ENCODE data around the gene PARN. TPM values are rescaled to one million over a fixed set of nuclear protein-coding genes. Genes with fewer than 3 reads are reported as not detected.

Gene PARN
- total RNA-seq, 3 donors from 2014 or later = 33.3 to 59.3 (median 44.2) TPM

DNA sequence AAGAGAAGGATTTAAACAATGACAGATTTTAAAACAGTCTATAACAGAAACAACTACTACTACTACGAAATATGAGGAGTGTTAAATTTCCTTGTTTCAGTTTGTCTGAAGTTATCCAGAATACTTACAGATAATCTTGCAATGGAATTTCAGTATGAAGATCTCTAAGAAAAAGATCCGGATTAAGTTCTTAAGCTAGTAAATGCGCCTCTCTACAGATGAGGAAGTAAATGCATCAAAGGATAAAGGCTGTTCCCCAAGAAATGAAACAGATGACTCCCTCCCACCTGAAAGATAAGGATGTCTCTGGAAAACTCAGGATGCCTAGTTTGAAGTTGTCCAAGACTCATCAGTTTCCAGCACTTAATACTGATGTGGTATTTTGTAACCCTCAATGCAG lies 105.1 kb downstream of the PARN start:
- Histone ChIP-seq H3K4me1 (no peaks in the 10 kb centered on the region), H3K9me3 (no peaks in the 10 kb centered on the region), H3K27ac (no peak overlapping the region), H3K27me3 (no peaks in the 10 kb centered on the region), H3K4me3 (no peak overlapping the region), H3K36me3 (no peaks in the 10 kb centered on the region)
- TF ChIP-seq, protein P1, sequence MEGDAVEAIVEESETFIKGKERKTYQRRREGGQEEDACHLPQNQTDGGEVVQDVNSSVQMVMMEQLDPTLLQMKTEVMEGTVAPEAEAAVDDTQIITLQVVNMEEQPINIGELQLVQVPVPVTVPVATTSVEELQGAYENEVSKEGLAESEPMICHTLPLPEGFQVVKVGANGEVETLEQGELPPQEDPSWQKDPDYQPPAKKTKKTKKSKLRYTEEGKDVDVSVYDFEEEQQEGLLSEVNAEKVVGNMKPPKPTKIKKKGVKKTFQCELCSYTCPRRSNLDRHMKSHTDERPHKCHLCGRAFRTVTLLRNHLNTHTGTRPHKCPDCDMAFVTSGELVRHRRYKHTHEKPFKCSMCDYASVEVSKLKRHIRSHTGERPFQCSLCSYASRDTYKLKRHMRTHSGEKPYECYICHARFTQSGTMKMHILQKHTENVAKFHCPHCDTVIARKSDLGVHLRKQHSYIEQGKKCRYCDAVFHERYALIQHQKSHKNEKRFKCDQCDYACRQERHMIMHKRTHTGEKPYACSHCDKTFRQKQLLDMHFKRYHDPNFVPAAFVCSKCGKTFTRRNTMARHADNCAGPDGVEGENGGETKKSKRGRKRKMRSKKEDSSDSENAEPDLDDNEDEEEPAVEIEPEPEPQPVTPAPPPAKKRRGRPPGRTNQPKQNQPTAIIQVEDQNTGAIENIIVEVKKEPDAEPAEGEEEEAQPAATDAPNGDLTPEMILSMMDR (IDR thresholded peaks at IDR 0.05) = no peak
- no peak for TF ChIP-seq POLR2AphosphoS5 (IDR thresholded peaks at IDR 0.05)
- no peak for TF ChIP-seq POLR2A (IDR thresholded peaks at IDR 0.05)
- DNase-seq (ENCODE audit: low spot score in 2 of 2) = no peak
- intact Hi-C loops (cut with DNase I; ENCODE audit: low total_unique reads) = no loop called here

DNA sequence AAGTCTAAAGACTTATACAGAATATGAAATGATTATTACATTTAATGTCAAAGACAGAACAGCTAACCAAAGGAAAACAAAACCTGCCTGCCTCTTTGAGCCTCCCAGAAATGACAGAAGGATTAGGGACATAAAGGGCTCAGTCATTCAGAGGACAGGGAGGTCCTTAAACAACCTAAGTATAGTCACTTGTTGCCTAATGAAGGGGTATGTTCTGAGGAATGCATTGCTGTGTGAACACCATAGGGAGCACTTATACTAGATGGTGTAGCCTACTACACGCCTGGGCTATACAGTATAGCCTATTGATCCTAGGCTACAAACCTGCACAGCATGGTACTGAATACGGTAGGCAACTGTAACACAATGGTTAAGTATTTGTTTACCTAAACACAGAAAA lies 106.4 kb downstream of the PARN start:
- DNase-seq (ENCODE audit: low spot score in 2 of 2) = no peak
- TF ChIP-seq POLR2AphosphoS5 (IDR thresholded peaks at IDR 0.05) (no peak), POLR2A (IDR thresholded peaks at IDR 0.05) (no peak)
- TF ChIP-seq, protein P1 (IDR thresholded peaks at IDR 0.05) = no peak
- no peak overlapping the region for H3K4me3 ChIP-seq
- H3K27me3 ChIP-seq = no peaks in the 10 kb centered on the region
- no peaks in the 10 kb centered on the region for H3K36me3 ChIP-seq
- H3K27ac ChIP-seq = no peak overlapping the region
- no peaks in the 10 kb centered on the region for H3K4me1 ChIP-seq
- no peaks in the 10 kb centered on the region for H3K9me3 ChIP-seq
- intact Hi-C loops (cut with DNase I; ENCODE audit: low total_unique reads) = no loop called here

DNA sequence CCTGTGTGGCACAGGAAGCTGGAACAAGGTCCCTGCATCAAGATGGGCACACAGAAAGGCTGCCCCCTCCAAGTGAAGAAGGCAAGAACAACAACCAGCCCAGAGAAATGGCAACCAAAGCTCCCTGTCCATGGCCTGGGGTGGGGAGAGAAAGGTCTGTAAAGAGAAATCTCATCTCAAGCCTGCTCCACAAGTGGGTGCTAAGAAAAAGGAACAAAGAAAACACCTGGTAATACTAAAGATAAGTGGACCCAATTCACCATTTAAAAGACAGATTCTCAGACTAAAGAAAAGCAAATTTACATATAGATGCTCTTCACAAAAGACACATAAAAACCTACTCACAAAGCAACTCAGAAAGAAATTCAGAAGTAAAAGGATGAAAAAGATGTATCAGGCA lies 107.4 kb downstream of the PARN start:
- Histone ChIP-seq H3K36me3 (no peaks in the 10 kb centered on the region), H3K9me3 (no peaks in the 10 kb centered on the region), H3K27me3 (no peaks in the 10 kb centered on the region), H3K27ac (no peak overlapping the region), H3K4me3 (no peak overlapping the region), H3K4me1 (no peaks in the 10 kb centered on the region)
- intact Hi-C loops (cut with DNase I; ENCODE audit: low total_unique reads) = no loop called here
- TF ChIP-seq, protein P1 (IDR thresholded peaks at IDR 0.05) = no peak
- TF ChIP-seq POLR2A (IDR thresholded peaks at IDR 0.05) (no peak), POLR2AphosphoS5 (IDR thresholded peaks at IDR 0.05) (no peak)
- no peak for DNase-seq (ENCODE audit: low spot score in 2 of 2)

DNA sequence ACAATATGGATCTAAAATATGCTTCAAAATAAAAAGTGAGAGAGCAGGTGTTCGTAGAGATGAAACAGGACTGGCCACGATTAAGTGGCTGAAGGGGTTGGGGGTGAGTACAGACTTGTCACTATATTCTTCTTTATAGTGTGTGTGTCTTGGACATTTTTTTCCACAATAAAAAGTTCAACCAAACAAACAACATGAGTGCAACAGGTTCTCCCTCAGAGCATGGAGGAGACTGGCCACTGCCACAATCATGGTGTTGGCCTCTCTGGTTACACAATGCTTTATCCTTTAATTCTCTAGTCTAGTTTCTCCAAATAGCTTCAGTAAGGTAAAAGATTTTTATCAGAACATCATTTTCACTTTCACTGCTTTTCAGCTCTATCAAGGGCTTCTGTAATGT lies 109.3 kb downstream of the PARN start:
- Histone ChIP-seq H3K27ac (no peak overlapping the region), H3K4me3 (no peak overlapping the region), H3K4me1 (no peaks in the 10 kb centered on the region), H3K27me3 (no peaks in the 10 kb centered on the region), H3K9me3 (no peaks in the 10 kb centered on the region), H3K36me3 (no peaks in the 10 kb centered on the region)
- intact Hi-C loops (cut with DNase I; ENCODE audit: low total_unique reads) = no loop called here
- TF ChIP-seq, protein P1 (IDR thresholded peaks at IDR 0.05) = no peak
- no peak for TF ChIP-seq POLR2AphosphoS5 (IDR thresholded peaks at IDR 0.05)
- TF ChIP-seq POLR2A (IDR thresholded peaks at IDR 0.05) = no peak
- DNase-seq (ENCODE audit: low spot score in 2 of 2) = no peak

DNA sequence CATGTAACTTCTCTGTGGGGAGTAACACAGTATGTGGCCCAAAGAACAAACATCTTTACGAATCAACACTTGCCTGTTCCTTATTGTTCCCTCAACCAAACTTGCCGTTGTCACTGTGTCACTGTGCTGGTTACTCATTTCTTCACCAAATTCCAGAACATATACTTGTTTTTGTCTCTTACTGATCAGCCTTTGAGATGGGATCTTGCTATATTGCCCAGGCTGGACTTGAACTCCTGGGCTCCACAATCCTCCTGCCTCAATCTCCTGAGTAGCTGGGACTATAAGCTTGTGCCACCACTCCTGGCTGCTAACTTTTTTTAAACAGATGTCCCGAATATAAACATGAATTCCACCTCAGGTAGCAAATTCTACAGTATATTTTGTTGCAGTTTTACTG lies 115.1 kb downstream of the PARN start:
- H3K4me3 ChIP-seq = no peak overlapping the region
- H3K36me3 ChIP-seq = no peaks in the 10 kb centered on the region
- no peak overlapping the region for H3K27ac ChIP-seq
- DNase-seq (ENCODE audit: low spot score in 2 of 2) = no peak
- no peaks in the 10 kb centered on the region for H3K4me1 ChIP-seq
- intact Hi-C loops (cut with DNase I; ENCODE audit: low total_unique reads) = no loop called here
- H3K9me3 ChIP-seq = no peaks in the 10 kb centered on the region
- H3K27me3 ChIP-seq = no peaks in the 10 kb centered on the region
- TF ChIP-seq, protein P1 (IDR thresholded peaks at IDR 0.05) = no peak
- TF ChIP-seq POLR2AphosphoS5 (IDR thresholded peaks at IDR 0.05) (no peak), POLR2A (IDR thresholded peaks at IDR 0.05) (no peak)

All from breast epithelium (tissue), 4 donors.